ENCODE measurements around the gene TRMT61A.

TRMT61A gene

GRCh38 chr14:103529383-103530365 is 678 bp downstream of the TRMT61A start:
- TF ChIP-seq CTCF (IDR thresholded peaks at IDR 0.05; ENCODE audit: extremely low read depth, missing control alignments): no peak
- no peak for DNase-seq (ENCODE audit: low spot score)

- DNase-seq (ENCODE audit: low spot score): no peak
- TF ChIP-seq CTCF (IDR thresholded peaks at IDR 0.05; ENCODE audit: extremely low read depth, missing control alignments): no peak
Observed at GRCh38 chr14:103530390-103530789, 1.4 kb downstream of the TRMT61A start.

- TF ChIP-seq CTCF (IDR thresholded peaks at IDR 0.05; ENCODE audit: extremely low read depth, missing control alignments): no peak
- no peak for DNase-seq (ENCODE audit: low spot score)
Observed at GRCh38 chr14:103530831-103531230, 1.8 kb downstream of the TRMT61A start.

- TF ChIP-seq CTCF (IDR thresholded peaks at IDR 0.05; ENCODE audit: extremely low read depth, missing control alignments): no peak
- DNase-seq (ENCODE audit: low spot score): no peak
Observed at GRCh38 chr14:103531421-103532215, 2.6 kb downstream of the TRMT61A start.

- no peak for DNase-seq (ENCODE audit: low spot score)
- TF ChIP-seq CTCF (IDR thresholded peaks at IDR 0.05; ENCODE audit: extremely low read depth, missing control alignments): no peak
Observed at GRCh38 chr14:103532216-103533136, 3.5 kb downstream of the TRMT61A start.

GRCh38 chr14:103533137-103533998 is 4.4 kb downstream of the TRMT61A start:
- TF ChIP-seq CTCF (IDR thresholded peaks at IDR 0.05; ENCODE audit: extremely low read depth, missing control alignments): no peak
- no peak for DNase-seq (ENCODE audit: low spot score)
